HepG2 (cell line): ENCODE results near the gene SEMA3F. TPM values are rescaled to one million over a fixed set of nuclear protein-coding genes. Genes with fewer than 3 reads are reported as not detected.

Experiments
- ARHGAP35 ChIP-seq: sonication (generic); formaldehyde crosslinking; IDR thresholded peaks from 2 replicates; pipeline ENCODE4 v1.9.0; 2022; ENCODE audit warnings: mild to moderate bottlenecking, inconsistent platforms, moderate library complexity, missing genetic modification reagents, borderline replicate concordance
- ATM ChIP-seq: fragments of 450-650 bp; IDR thresholded peaks from 2 replicates; pipeline ENCODE4 v1.7.1; 2017; ENCODE audit warnings: mild to moderate bottlenecking, borderline replicate concordance
- CC2D1A ChIP-seq: sonication (generic); formaldehyde crosslinking; IDR thresholded peaks from 2 replicates; pipeline ENCODE4 v1.8.1; 2023; ENCODE audit warnings: mild to moderate bottlenecking, missing genetic modification reagents
- CEBPG ChIP-seq: IDR thresholded peaks from 2 replicates; pipeline ENCODE4 v1.6.1; 2016
- FOXM1 ChIP-seq: sonication (generic); formaldehyde crosslinking; IDR thresholded peaks from 2 replicates; pipeline ENCODE4 v1.5.0; 2020; ENCODE audit warnings: missing genetic modification reagents
- KLF6 ChIP-seq: IDR thresholded peaks from 2 replicates; pipeline ENCODE4 v1.8.0; 2016; ENCODE audit warnings: missing biosample characterization, missing genetic modification reagents
- MEIS1 ChIP-seq: sonication (generic); formaldehyde crosslinking; IDR thresholded peaks from 2 replicates; pipeline ENCODE4 v1.9.0; 2021; ENCODE audit warnings: mild to moderate bottlenecking, missing genetic modification reagents, moderate library complexity, borderline replicate concordance
- MEIS2 ChIP-seq: sonication (generic); formaldehyde crosslinking; IDR thresholded peaks from 2 replicates; pipeline ENCODE4 v1.9.0; 2021; ENCODE audit warnings: mild to moderate bottlenecking, missing genetic modification reagents
- MLLT10 ChIP-seq: sonication (generic); formaldehyde crosslinking; IDR thresholded peaks from 2 replicates; pipeline ENCODE4 v1.4.0; 2020; ENCODE audit warnings: missing genetic modification reagents
- POLR2G ChIP-seq: fragments of 200-400 bp; formaldehyde crosslinking; IDR thresholded peaks from 2 replicates; pipeline ENCODE4 v1.6.1; 2018; ENCODE audit warnings: mild to moderate bottlenecking, low read depth, low read length, moderate library complexity
- RXRB ChIP-seq: IDR thresholded peaks from 2 replicates; pipeline ENCODE4 v1.6.1; 2016; ENCODE audit warnings: borderline replicate concordance, missing genetic modification reagents, missing compliant biosample characterization
- SRY ChIP-seq: sonication (generic); formaldehyde crosslinking; IDR thresholded peaks from 2 replicates; pipeline ENCODE4 v1.8.0; 2022; ENCODE audit warnings: mild to moderate bottlenecking, missing genetic modification reagents
- SSRP1 ChIP-seq: IDR thresholded peaks from 2 replicates; pipeline ENCODE4 v1.6.1; 2016; ENCODE audit warnings: control low read depth
- TARDBP ChIP-seq: sonication (generic); formaldehyde crosslinking; IDR thresholded peaks from 2 replicates; pipeline ENCODE4 v1.8.0; 2022; ENCODE audit warnings: mild to moderate bottlenecking, missing genetic modification reagents
- THYN1 ChIP-seq: sonication (generic); formaldehyde crosslinking; IDR thresholded peaks from 2 replicates; pipeline ENCODE4 v1.8.1; 2023; ENCODE audit warnings: low read depth, mild to moderate bottlenecking, moderate library complexity, missing genetic modification reagents, borderline replicate concordance
- ZBTB46 ChIP-seq: sonication (generic); formaldehyde crosslinking; IDR thresholded peaks from 2 replicates; pipeline ENCODE4 v1.4.0; 2020; ENCODE audit warnings: mild to moderate bottlenecking, missing genetic modification reagents, borderline replicate concordance
- ZBTB7A ChIP-seq: sonication (generic); formaldehyde crosslinking; IDR thresholded peaks from 2 replicates; pipeline ENCODE4 v1.8.0; 2022; ENCODE audit warnings: mild to moderate bottlenecking, missing genetic modification reagents
- ZNF557 ChIP-seq: sonication (generic); formaldehyde crosslinking; IDR thresholded peaks from 2 replicates; pipeline ENCODE4 v1.4.0; 2020; ENCODE audit warnings: missing genetic modification reagents
- ZNF652 ChIP-seq: IDR thresholded peaks from 2 replicates; pipeline ENCODE4 v1.6.1; 2016; ENCODE audit warnings: low read depth, borderline replicate concordance
- ZNF773 ChIP-seq: sonication (generic); formaldehyde crosslinking; IDR thresholded peaks from 2 replicates; pipeline ENCODE4 v1.4.0; 2020; ENCODE audit warnings: missing genetic modification reagents, borderline replicate concordance
- ZSCAN25 ChIP-seq: sonication (generic); formaldehyde crosslinking; IDR thresholded peaks from 2 replicates; pipeline ENCODE4 v1.8.0; 2022; ENCODE audit warnings: mild to moderate bottlenecking, missing genetic modification reagents
- ZZZ3 ChIP-seq: sonication (generic); formaldehyde crosslinking; IDR thresholded peaks from 2 replicates; pipeline ENCODE4 v1.4.0; 2020; ENCODE audit warnings: missing genetic modification reagents, mild to moderate bottlenecking, borderline replicate concordance
- polyA plus RNA-seq, 8 experiments: library from polyadenylated mRNA; depleted of rRNA in 3 of 8; stranded (reverse) in 7 of 8; unstranded in 1 of 8; fragments of >200 nt; fragmentation: Illumina TruSeq in 4 of 8; extraction: Trizol in 4 of 8; gene quantifications; 2 replicates each; pipeline versions ENCODE4 v1.2.1 to v1.2.3, GENCODE V29; 2011 to 2016; ENCODE audit warnings: low read depth in 4 of 8, missing spikeins in 1 of 8, mixed read lengths in 1 of 8; ENCODE audit not compliant: insufficient read depth in 1 of 8
- total RNA-seq, 5 experiments: library from RNA; depleted of rRNA; stranded (reverse); fragments of >200 nt; fragmentation: Illumina TruSeq; extraction: Trizol; gene quantifications; 2 replicates each; pipeline ENCODE4 v1.2.3, GENCODE V29; 2016; ENCODE audit warnings: low read depth in 1 of 5
- TF ChIP-seq, protein P1 (sequence below): sonication (generic); formaldehyde crosslinking; IDR thresholded peaks from 2 replicates; pipeline ENCODE4 v1.8.0; 2022; ENCODE audit warnings: low read depth, missing genetic modification reagents
- TF ChIP-seq, protein P2 (sequence below): sonication (generic); formaldehyde crosslinking; conservative IDR thresholded peaks from 2 replicates; pipeline ENCODE4 v1.4.0; 2020; ENCODE audit warnings: missing genetic modification reagents

SEMA3F gene
- total and polyA plus RNA-seq, 2 of the 13 experiments (the other 11 are each of a cell fraction or from before 2014, with no cell fraction given) = 7.6 to 17.2 TPM

GRCh38 chr3:50210510-50211367, 55.6 kb downstream of the SEMA3F start (continued):
- TF ChIP-seq SSRP1 (CRISPR knock-in tag) (peak; percentile 62), ZBTB7A (no peak; the same call in none of the 2 replicates), FOXM1 (no peak), ZSCAN25 (peak; percentile 59), MEIS1 (CRISPR knock-in tag) (peak; percentile 90; the same call in 1 of the 2 replicates), POLR2G (peak; percentile 1; the same call in 1 of the 2 replicates), CEBPG (CRISPR knock-in tag) (peak; percentile 91), ZNF557 (CRISPR knock-in tag) (no peak), RXRB (CRISPR knock-in tag) (peak; percentile 95), MEIS2 (CRISPR knock-in tag) (peak; percentile 97), ZZZ3 (CRISPR knock-in tag) (no peak), CC2D1A (CRISPR knock-in tag) (no peak), ZNF773 (CRISPR knock-in tag) (no peak), ZBTB46 (no peak), MLLT10 (CRISPR knock-in tag) (no peak), ATM (no peak), ARHGAP35 (no peak), THYN1 (CRISPR knock-in tag) (no peak), SRY (CRISPR knock-in tag) (no peak; the same call in 1 of the 2 replicates), ZNF652 (CRISPR knock-in tag) (no peak), TARDBP (CRISPR knock-in tag) (peak; percentile 81), KLF6 (CRISPR knock-in tag) (no peak)
- TF ChIP-seq, protein P1, sequence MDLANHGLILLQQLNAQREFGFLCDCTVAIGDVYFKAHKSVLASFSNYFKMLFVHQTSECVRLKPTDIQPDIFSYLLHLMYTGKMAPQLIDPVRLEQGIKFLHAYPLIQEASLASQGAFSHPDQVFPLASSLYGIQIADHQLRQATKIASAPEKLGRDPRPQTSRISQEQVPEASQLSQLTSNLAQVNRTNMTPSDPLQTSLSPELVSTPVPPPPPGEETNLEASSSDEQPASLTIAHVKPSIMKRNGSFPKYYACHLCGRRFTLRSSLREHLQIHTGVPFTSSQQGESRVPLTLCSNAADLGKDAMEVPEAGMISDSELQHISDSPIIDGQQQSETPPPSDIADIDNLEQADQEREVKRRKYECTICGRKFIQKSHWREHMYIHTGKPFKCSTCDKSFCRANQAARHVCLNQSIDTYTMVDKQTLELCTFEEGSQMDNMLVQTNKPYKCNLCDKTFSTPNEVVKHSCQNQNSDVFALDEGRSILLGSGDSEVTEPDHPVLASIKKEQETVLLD (CRISPR knock-in tag) = no peak
- TF ChIP-seq, protein P2, sequence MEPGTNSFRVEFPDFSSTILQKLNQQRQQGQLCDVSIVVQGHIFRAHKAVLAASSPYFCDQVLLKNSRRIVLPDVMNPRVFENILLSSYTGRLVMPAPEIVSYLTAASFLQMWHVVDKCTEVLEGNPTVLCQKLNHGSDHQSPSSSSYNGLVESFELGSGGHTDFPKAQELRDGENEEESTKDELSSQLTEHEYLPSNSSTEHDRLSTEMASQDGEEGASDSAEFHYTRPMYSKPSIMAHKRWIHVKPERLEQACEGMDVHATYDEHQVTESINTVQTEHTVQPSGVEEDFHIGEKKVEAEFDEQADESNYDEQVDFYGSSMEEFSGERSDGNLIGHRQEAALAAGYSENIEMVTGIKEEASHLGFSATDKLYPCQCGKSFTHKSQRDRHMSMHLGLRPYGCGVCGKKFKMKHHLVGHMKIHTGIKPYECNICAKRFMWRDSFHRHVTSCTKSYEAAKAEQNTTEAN (CRISPR knock-in tag) = 0 out of 2 replicates have a peak, but pooled peaks have one; percentile 43
